NCI-H345 treated with DMSO at 0.1 percent for 48 hours (cell line): ENCODE results near the gene SMARCD1.

Experiments
- DNase-seq: peaks from one replicate; lab custom pipeline; 2025; ENCODE audit not compliant: unreplicated experiment; lab: John Stamatoyannopoulos, UW

Gene SMARCD1

DNA sequence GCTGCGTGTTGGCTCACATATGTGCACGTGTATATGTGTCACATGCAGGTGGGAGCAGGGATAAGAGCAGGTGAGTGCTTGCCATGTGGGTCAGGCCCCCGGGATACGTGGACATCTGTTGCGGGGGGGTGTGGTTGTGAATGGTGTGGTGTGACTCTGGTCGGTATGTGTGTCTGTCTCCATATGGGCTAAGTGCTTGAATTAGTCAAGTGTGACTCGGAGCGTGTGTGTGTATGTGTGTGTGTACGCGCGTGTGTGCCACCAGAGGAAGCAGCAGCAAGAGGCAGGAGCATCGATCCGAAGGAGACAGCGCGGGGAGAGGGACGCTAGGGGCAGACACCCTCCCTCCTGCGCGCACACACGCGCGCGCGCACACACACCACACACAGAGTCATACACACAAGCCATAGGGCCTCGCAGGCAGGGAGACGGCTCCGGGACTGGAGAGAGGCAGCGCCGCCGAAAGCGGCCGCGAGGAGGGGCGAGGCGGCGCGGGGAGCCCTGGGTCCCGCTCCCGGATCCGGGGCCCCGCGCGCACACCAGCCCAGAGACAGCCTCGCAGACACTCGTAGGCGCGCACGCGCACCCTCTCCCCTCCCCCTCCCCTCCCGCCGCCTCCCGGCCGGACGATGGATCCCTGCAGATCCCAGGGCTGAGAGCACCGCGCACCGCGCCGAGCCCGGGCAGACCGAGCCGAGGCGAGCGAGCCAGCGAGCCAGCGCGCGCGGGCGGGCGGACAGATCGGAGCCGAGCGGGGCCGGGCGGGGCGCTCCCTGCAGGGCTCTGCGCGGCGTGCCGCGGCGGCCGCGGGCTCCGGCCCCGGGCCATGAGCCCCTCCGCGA is 27.9 kb upstream of the SMARCD1 start, which contains the start of gene ASIC1:
Gene ASIC1 (plus strand): TSS at position 597 of the 842 bp plus-strand sequence. CDS start 1,171 bp downstream, outside the sequence.
- DNase-seq: no peak

DNA sequence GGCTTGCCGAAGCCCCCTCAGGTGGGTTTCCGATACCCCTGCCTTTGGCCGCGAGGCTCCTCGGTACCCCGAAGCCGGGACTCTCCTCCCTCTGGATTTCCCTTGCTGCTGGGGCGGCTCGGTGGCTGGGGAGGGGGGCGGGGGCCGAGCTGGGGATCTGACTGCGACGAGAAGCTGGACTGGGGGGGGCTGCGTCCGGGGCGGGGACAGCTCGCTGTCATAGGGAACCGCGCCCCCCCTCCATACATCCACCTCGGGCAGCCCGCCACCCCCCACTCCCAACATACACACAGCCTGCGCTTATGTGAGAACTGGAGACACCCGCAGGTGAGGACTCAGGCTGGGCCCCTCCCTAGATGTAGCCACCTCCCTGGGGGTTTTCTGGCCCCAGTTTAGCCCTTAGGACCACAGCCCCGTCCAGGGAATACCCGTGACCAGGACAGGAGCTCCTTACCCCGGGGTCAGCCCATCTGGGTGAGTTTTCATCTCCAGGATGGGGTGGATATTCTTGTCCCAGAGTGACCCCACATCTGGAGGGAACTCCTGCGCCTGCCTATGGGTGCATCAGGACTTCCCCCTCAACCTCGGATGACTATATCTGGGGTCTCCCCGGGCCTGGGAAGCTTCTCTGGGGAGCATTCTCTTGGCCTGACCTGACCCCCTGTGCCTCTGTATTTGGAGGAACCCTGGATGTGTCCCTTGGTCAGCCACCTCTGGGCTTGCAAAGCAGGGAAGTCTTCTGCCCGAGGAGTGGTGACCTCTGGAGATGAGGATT is 27.1 kb upstream of the SMARCD1 start:
- no peak for DNase-seq

DNA sequence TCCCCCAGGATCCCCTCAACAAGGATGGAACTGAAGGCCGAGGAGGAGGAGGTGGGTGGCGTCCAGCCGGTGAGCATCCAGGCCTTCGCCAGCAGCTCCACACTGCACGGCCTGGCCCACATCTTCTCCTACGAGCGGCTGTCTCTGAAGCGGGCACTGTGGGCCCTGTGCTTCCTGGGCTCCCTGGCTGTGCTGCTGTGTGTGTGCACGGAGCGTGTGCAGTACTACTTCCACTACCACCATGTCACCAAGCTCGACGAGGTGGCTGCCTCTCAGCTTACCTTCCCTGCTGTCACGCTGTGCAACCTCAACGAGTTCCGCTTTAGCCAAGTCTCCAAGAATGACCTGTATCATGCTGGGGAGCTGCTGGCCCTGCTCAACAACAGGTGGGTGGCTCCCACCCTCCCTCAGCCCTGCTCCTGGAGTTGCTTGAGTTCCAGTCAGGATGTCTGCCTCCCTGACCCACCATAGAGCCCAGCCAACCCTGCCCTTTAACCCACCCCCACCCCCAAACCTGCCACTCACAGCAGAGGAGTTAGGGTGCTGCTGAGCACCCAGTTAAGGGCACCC is 26.3 kb upstream of the SMARCD1 start:
- no peak for DNase-seq

DNA sequence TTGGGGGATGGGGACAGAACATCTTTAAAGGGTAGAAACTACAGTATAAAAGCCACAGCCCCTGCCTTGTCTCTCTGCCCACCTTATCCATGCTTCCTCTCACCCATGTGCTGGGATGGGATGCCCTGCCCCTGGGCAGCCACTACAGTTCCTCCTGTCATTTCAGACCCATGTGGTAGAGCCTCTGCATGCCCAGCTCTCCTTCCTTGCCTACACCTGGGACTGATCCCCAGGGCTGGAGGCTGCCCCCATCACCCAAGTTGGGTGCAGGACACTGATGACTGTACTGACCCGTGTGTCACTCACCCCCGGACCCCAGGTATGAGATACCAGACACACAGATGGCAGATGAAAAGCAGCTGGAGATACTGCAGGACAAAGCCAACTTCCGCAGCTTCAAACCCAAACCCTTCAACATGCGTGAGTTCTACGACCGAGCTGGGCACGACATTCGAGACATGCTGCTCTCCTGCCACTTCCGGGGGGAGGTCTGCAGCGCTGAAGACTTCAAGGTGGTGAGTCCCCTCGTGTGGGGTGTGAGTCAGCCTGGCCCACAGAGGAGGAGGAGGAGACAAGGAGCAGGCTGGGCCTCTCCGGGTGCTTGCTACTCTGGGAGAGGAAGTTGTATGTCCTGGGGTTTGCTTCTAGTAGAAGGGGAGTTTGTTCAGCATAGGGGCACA is 25.6 kb upstream of the SMARCD1 start:
- DNase-seq: no peak

DNA sequence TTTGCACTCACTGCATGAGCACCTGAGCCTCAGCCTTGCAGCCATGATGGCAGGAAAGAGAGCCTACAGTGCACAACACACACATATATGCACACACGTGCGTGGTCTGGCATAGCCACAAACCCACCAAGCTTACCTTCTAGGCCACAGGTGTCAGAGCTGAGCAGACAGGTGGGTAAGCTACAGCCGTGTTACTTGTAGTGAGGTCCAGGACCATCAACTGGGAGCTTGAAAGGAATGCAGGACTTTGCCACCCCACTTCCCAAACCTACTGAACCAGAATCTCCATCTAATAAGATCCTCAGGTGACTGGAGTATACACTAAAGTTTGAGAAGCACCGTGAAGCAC is 25.0 kb upstream of the SMARCD1 start:
- no peak for DNase-seq

DNA sequence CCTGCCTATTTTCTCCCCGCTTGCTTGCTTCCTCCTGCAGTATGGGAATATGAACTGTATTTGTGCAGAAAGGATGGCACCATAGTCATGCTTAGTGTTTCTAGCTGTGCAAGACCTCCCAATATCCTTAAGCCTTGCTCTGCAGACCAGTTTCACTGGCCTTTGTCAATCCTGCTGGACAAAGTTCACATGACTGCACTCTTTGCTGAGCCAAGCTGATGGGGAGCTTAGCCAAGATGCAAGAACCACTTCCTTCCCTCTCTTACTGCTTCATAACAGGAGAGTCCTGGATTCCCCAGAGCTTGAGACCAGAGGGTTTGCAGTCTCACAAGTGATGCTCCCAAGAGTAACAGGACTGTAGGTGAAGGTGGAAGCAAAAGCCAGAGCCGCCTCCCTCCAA is 24.0 kb upstream of the SMARCD1 start:
- DNase-seq: no peak

DNA sequence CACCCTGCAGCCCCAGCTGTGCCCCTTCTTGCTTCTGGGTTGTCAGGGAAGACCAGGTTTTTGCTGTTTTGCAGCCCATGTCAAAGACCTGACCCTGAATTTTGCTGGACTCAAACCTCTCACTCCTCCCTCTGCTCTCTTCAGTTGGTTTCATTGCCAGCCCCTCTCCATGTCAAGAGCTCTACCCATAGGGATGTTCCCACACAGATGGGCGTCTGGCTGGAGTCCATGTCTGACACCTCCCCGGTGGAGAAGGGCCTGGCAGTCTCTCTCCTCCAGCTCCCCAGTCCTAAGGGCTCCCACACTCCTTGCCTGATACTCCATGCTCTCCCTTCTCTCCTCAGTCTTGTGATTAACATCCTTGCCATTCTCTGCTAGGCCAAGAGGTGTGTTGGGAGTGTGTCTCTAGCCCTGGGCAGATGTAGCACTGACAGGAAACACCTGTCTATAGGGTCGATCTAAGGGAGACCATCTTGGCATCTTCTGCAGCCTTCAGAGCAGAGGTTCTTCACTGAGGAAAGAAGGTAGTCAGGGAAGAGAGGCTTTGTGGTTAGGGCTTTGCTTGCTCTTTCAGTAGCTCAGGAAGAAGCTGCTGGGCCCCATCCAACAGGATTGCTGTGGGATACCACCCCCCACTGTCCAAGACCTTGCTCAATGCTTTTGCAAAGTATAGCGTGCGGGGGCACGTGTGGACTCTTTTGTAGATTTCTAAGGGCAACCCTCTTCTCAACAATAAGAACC is 23.0 kb upstream of the SMARCD1 start:
- no peak for DNase-seq

DNA sequence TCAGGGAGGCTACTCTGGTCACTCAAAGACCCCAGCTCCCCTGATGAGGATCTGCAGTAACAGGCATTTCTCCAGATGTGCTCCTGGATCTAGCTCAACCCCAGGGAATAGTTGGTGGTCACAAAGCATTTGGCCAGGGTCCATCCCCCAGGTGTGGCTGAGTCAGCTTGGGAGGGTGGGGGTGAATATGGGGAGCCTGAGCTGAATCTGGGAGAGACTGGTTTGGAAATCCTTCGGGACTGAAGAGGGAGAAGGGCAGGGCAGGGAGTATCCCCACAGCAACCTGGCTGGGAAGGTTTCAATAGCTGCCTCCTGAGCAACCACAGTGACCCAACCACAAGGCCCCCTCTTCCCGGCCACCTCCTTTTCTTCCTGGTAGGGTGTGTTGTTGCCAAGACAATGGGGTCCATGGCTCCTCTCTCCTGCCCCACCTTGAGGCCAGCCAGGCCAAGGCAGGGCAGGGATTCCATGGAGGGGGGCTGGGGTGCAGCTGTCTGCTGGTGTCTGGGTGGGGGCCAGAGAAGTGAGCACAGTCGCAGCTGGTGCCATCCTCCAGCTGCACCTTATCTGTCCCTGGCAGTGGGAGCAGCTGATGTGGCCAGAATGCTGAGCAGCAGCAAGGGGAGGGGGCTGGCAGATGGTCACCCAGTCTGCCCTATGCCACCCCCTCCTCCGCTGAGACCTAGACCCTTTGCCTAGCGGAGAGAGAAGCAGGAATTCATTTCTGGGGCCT is 22.2 kb upstream of the SMARCD1 start:
- no peak for DNase-seq

DNA sequence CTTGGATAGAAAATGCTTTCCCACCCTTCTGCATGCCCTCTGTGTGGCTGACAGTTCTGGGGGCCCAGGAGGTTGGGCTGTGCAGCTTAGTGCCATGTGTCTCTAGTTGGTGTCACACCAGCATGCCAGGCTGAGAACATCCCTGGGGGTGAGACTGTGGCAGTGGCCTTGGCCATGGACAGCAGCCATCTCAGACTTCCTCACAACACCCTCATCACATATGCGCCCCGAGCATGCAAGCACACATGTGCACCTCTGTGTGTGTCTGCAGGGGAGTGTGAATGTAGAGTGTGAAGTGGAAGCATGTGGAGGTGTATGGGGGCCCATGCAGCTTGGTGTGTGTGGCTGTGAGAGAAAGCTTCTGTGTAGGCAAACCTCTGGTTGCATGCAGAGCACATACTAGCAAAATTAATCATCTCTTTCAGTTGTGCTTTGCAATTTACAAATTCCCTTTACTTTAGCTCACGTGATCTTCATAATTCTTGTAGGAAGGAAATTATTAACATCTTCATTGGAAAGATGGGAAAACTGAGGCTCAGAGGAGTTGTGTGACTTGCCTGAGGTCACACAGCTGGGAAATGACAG is 19.3 kb upstream of the SMARCD1 start:
- no peak for DNase-seq

DNA sequence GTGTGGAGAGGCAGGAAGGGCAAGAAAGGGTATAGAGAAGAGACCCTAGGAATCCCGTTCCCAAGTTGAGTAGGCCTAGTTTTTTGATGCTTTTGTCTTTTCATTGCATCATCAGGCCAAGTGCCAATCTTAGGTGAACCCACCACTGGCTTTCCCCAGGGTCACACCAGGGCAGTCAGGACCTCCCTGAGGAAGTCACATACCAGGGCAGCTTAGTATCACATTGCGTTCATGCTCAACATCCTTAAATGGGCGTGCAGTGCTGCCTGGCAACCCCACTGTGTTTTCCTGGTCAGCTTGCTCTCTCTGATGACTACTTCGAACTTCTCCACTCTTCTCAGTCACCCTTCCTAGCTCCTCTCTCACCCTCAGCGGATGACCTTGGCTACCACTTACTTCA is 18.7 kb upstream of the SMARCD1 start:
- DNase-seq: no peak

DNA sequence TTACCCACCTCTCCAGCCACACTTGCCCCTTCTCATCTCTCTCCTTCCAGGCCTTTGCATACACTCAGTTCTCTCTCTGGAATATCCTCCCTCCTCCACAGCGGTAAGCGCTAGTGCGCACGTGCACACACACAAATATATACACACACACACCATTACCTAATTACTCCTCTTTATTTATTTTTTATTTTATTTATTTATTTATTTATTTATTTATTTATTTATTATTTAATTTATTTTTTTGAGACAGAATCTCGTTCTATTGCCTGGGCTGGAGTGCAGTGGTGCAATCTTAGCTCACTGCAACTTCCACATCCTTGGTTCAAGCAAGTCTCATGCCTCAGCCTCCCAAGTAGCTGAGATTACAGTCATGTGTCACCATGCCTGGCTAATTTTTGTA is 16.1 kb upstream of the SMARCD1 start:
- no peak for DNase-seq

DNA sequence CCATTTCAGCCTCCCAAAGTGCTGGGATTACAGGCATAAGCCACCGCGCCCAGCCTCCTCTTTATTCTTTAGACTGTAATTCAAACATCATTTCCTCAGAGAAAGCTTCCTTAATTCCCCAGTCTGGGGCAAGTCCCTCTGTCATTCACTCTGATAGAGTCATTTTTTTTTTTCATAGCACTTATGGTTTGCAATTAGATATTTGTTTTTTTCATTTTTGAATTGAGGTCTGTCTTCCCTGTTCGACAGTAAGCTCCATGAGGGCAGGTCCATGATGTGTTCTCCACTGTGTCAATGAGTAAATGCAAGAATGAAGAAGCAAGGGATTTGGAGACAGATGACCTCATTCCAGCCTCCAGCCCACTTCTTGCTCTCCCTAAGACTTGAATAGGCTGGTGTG is 15.6 kb upstream of the SMARCD1 start:
- no peak for DNase-seq

DNA sequence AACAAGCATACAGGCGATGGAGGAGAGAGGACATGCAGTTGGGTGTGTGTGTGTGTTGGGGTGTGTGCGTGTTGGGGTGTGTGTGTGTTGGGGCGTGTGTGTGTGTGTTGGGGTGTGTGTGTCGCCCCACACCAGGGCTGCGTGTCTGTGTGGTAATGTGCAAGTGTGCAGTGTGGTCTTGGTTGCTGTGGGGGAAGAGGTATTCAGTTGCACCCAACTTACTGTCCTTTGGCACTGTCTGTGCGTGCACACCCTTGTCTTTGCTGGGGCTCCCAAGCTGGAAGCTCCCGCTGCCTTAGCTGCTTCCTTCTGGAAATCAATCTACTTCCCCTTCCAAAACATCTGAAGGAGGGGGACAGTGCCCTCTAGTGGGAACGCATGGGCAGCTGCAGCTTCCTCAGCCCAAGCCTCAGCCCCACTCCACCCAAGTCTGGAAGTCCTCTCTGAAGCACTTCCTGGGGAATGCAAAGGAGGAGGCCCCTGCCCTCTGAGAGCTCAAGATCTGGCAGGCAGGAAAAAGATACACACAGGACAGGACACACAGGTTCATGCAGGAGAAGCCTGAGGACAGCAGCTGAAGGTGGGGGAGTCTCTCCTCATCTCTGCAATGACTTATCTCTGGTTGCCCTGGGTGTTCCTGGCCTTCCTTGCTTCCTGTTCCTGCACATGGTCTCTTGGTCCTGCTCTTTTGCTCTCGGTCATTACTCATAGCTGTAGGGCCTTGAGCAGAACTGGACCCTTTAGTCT is 14.7 kb upstream of the SMARCD1 start:
- no peak for DNase-seq

DNA sequence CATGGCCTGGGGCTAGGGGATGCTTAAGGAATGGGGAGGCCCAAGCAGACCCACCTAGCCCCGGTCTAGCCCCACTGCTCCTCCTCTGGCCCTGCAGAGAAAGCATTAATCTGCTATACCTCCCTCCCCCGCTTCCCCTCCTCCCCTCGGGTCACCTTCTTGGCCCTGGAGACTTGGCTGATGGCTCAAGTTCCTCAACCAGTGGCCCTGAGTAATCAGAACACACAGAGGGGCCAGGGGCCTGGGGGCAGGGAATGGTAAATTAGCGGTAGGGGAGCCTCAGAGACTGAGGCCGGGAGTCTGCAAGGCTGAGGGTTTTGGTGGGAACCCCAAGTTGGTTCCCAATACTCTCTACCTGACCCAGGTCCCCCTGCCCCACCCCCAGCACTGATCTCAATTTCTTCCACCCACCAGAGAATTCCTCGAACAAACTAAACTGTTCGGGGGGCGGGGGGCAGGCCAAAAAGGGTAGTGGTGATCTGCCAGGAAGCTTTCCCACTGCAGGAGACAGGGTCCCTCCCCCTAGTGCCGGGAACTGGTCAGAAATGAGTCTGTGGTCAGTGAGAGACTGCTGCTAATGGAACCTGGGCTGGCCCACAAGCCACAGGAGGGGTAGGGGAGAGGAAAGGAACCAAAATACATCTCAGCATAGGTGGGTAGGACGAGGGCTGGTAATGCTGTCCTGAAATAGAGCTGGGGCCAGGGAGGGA is 12.8 kb upstream of the SMARCD1 start:
- no peak for DNase-seq

DNA sequence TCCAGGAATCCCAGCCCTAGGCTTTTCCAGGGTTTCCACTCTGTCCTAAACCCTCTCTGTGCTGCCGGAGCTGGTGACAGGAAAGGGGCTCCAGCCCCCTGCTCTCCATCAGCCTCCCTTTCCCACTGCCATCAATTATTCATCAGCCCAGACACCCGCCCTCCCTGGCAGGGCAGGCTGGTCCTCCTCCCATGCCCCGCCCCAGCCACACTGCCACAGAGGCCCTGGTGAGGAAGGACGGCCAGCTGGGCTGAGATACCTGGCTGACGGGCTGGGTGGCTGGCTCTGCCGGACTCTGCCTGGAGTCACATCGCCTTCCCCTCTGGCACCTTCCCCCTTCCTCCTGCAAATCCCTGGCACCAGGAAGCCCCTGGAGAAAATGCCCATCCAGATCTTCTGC is 11.9 kb upstream of the SMARCD1 start:
- no peak for DNase-seq

DNA sequence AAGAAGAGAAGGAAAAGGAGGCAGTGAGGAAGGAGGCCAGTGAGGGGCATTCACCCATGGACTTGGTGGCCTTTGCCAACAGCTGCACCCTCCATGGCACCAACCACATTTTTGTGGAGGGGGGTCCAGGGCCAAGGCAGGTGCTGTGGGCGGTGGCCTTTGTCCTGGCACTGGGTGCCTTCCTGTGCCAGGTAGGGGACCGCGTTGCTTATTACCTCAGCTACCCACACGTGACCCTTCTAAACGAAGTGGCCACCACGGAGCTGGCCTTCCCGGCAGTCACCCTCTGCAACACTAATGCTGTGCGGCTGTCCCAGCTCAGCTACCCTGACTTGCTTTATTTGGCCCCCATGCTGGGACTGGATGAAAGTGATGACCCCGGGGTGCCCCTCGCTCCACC is 11.4 kb upstream of the SMARCD1 start:
- no peak for DNase-seq

DNA sequence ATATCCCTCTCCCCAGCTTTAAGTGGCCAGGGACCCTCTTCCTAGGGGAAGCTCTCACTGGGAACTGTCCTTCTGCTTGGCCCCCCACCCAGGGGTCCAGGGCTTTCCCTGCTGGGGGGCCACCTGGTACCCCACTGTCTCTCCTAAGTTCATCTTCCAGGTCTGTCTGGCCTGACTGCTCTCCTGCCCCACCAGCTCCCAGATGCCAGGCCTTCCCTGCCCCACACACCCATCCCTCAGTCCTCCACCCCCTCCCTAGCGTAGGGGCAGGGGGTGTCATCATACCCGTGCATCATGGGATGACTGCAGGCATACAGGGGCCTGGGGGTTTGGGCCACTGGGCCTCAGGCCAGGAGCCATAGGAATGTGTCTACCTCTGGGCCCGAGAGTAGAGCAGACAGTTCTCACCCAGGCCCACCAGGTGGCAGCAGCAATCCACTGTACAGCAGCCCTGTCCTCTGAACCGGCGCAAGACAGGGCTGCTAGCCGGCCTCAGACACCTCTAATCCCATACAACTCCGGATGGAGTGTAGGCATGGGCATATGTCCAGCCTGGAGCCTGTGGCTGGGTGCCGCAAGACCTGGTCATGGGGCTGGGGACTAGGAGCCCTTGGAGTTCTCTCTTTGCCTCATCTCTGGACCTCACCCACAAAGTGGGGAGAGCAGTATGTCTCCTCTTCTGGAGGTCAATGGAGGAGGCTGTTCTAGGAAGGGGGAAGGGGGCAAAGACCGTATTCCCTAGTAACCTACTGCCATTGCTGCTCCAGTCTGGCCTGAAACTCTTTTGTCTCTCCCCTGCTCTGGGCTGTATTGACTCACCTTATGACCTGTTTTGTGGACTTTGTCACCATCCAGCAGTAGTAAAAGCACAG is 10.0 kb upstream of the SMARCD1 start:
- no peak for DNase-seq

DNA sequence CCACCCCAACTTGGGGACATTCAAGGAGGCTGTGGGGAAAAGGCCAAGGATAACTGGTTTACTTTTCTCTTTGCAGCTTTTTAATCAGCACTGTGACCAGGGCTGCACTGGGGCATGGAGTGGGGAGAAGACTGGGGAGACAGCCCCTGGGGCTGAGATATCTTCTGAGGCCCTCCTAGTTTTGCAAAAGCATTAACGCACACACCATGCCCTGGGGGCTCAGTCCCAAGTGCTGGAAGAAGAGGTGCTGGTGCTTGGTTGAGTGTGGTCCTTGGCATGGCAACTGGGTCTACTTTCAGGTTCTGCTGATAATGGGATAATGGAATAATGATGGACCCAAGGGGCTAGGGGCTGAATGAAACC is 9.4 kb upstream of the SMARCD1 start:
- no peak for DNase-seq
